ENCODE measurements around the gene CABP1. TPM values are rescaled to one million over a fixed set of nuclear protein-coding genes. Genes with fewer than 3 reads are reported as not detected.

Gene CABP1
- 0.14 TPM in 1 of 2 replicates, not detected in the other for total RNA-seq

DNA sequence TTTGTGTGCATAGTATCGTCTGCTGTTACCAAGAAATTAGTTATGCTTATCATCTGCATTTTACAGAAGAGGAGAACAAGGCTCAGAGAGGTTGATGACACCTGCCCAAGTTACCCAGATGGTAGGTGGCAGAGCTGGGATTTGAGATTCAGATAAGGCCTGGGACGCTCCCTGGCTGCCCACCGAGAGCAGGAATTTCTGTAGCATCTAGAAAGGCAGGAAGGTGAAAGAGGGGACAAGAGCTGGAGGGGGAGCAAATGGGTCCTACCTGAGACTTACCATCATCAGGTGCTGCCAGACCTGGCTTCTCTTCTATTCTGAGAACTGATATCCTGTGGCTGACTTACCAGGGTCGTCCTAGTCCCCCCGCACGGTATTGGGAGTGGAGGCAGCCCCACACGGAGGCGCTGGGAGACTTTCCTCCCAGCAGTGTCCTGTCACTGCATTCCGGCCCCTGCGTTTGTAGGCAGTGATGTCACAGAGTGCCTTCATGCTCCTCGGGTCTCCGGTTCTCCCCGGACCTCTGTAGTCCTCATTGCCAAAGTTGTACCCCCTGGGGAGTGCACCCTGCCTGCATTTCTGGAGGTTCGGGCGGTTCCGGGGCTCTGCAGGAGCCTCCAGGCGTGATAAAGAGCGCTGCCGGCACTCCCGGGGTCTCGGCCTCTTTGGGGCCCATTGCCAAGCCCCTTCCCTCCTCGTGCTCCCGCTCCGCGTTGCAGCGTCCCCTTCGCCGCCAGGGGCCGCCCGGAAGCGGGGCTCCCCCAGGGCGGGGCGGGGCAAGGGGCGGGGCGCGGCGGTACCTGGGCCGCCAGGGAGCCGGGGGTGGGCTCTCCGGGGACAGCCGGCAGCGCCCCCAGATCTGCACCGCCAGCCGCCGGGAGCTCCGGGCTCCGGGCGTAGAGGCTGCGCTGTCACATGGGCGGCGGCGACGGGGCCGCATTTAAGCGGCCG, at the start of gene CABP1:
CABP1 (plus strand) TSS at position 856 of the 951 bp plus-strand sequence; CDS start at position 916, 60 bp downstream.

DNA sequence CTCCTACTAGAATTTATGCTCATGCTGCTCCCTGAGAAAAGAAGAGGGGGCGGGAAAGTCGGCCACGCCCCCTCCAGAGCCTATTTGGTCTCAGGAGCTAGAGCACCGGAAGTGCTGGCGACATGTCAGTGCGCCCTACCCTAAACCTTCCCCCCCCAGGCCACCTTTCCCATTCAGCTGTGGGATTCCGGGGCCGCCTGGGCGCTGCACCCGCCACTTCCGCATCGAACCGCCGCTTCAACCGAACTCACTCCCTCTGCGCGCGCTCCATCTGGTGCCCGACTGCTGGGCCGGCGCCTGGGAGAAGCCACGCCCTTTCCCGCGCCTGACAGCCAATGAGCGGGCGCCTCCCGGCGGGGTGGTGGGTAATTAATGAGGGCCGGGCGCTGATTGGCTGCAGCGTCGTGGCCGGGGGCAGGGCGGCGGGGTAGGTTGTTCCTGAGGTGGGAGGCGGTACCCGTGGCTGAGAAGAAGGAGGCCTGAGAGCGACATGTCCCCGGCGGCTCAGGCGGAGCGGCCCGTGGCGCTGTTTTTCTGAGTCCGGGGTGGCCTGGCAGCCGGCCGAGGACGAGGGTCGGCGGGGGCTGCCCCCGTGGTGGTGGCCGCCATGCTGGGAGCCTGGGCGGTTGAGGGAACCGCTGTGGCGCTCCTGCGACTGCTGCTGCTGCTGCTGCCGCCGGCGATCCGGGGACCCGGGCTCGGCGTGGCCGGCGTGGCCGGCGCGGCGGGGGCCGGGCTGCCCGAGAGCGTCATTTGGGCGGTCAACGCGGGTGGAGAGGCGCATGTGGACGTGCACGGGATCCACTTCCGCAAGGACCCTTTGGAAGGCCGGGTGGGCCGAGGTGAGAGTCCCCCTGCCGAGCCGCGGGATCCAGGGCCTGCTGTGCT, 46.5 kb downstream of the CABP1 start, which contains the start of gene MLEC:
MLEC (plus strand) TSS at position 460 of the 888 bp plus-strand sequence; CDS start at position 608, 148 bp downstream.

DNA sequence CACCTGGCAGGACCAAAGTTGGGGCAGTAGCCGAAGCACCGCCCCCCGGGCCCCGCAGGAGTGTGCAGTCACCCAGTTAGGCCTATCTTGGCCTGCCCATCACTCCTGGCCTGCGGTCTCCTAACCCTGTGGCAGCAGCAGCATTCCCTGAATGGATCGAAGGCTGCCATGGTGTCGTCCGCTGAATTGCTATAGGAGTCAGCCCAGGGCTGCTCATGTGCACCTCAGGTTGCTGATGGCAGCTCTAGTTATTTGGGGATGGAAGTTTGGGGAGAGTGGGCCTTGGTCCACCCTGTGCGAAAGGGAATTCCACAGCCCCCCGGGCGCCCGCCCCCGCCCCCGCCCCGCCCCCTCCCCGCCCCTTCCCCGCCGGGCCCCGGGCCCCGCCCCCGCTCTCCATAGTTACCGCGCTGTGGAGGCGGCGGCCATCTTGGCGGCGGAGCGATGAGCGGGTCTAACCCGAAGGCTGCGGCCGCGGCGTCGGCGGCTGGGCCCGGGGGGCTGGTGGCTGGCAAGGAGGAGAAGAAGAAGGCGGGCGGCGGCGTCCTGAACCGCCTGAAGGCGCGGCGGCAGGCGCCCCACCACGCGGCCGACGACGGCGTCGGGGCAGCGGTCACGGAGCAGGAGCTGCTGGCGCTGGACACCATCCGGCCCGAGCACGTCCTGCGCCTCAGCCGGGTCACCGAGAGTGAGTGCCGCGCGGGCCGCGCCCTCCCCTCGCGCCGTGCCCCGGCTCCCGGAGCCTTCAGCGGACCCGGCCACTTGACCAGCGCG, 69.8 kb downstream of the CABP1 start, which contains the start of gene UNC119B:
UNC119B (plus strand) TSS at position 428 of the 774 bp plus-strand sequence; CDS start at position 445, 17 bp downstream.

Other genes with a start within 250 kb of the CABP1 start
- gene COX6A1, start 202.5 kb upstream of the CABP1 start, total RNA-seq = 633 and 734 TPM in 2 replicates
- gene TRIAP1, start 194.2 kb upstream of the CABP1 start, total RNA-seq = 33.4 and 34.3 TPM in 2 replicates
- 14.6 and 14.8 TPM in 2 replicates for gene GATC, start 194.2 kb upstream of the CABP1 start, total RNA-seq
- gene SRSF9, start 170.9 kb upstream of the CABP1 start, total RNA-seq = 145 and 151 TPM in 2 replicates
- 392 and 421 TPM in 2 replicates for gene DYNLL1, start 144.5 kb upstream of the CABP1 start, total RNA-seq
- gene COQ5, start 111.5 kb upstream of the CABP1 start, total RNA-seq = 22.2 and 27.7 TPM in 2 replicates
- 66.5 and 90.9 TPM in 2 replicates for gene RNF10, start 106.3 kb upstream of the CABP1 start, total RNA-seq
- gene POP5, start 59.2 kb upstream of the CABP1 start, total RNA-seq = 40.0 and 47.6 TPM in 2 replicates
- 53.7 and 55.9 TPM in 2 replicates for gene MLEC, start 46.5 kb downstream of the CABP1 start, total RNA-seq
- 16.2 and 19.5 TPM in 2 replicates for gene UNC119B, start 69.8 kb downstream of the CABP1 start, total RNA-seq
- gene ACADS, start 85.2 kb downstream of the CABP1 start, total RNA-seq = 7.3 and 7.5 TPM in 2 replicates